Peyer's patch (tissue), 4 donors: ENCODE data around the gene ITGB5. TPM values are rescaled to one million over a fixed set of nuclear protein-coding genes. Genes with fewer than 3 reads are reported as not detected.

Source experiments
- DNase-seq, 3 donors: peaks; one replicate each; pipeline ENCODE4 v3.0.0-alpha.2; 2017 to 2019
- H3K27ac ChIP-seq, 4 donors: fragments of 200-600 bp; sonication (generic); one replicate each; pipeline ENCODE4 v1.5.1; 2016 to 2019
- H3K27me3 ChIP-seq, 2 donors: fragments of 200-600 bp; sonication (generic); one replicate each; pipeline ENCODE4 v1.5.1; 2019
- H3K36me3 ChIP-seq, 3 donors: fragments of 200-600 bp; sonication (generic); one replicate each; pipeline ENCODE4 v1.5.1; 2016 to 2019
- H3K4me1 ChIP-seq, 4 donors: fragments of 200-600 bp; sonication (generic); one replicate each; pipeline ENCODE4 v1.5.1; 2016 to 2019
- H3K4me3 ChIP-seq, 4 donors: fragments of 200-600 bp; sonication (generic); 1 replicate in 3 of 4; 2 replicates in 1 of 4; pipeline ENCODE4 v1.5.1; 2016 to 2019; ENCODE audit warnings: mild to moderate bottlenecking in 1 of 4
- H3K9me3 ChIP-seq, 4 donors: fragments of 200-600 bp; sonication (generic); one replicate each; pipeline ENCODE4 v1.5.1; 2016 to 2019; ENCODE audit warnings: mild to moderate bottlenecking in 1 of 4
- CTCF ChIP-seq, 6 experiments: fragments of 450-650 bp in 4 of 6; fragments of 200-600 bp in 2 of 6; sonication (generic) in 1 of 6; IDR thresholded peaks; one replicate each; pipeline ENCODE4 v1.5.1; 2017 to 2019; ENCODE audit warnings: antibody characterized with exemption in 6 of 6, mild to moderate bottlenecking in 3 of 6, moderate library complexity in 1 of 6
- POLR2A ChIP-seq, 2 donors: fragments of 450-650 bp; IDR thresholded peaks; one replicate each; pipeline ENCODE4 v1.5.1; 2017; ENCODE audit warnings: antibody characterized with exemption in 2 of 2, mild to moderate bottlenecking in 2 of 2, moderate library complexity in 2 of 2
- total RNA-seq, 4 donors: library from RNA; depleted of rRNA; stranded (reverse); fragments of >200 nt; gene quantifications; one replicate each; pipeline ENCODE4 v1.1.0, GENCODE V29; 2016

ITGB5 gene
- total RNA-seq, 4 donors from 2014 or later, result 79.5 to 143 (median 132) TPM

GRCh38 chr3:124773351-124774326, 113.5 kb downstream of the ITGB5 start:
- no peak for DNase-seq
- H3K36me3 ChIP-seq, result peaks cover 0 to 20% (median 0%) of the 10 kb centered on the region in 3 donors
- TF ChIP-seq POLR2A (IDR thresholded peaks at IDR 0.05), result no peak
- no peak for TF ChIP-seq CTCF (IDR thresholded peaks at IDR 0.05)
- H3K4me3 ChIP-seq, result no peak overlapping the region
- no peaks in the 10 kb centered on the region for H3K9me3 ChIP-seq
- H3K27ac ChIP-seq, result no peak overlapping the region
- no peaks in the 10 kb centered on the region for H3K27me3 ChIP-seq
- peaks cover 0 to 20% (median 0%) of the 10 kb centered on the region in 4 donors for H3K4me1 ChIP-seq

- Histone ChIP-seq H3K36me3 (peaks cover 0 to 32% (median 0%) of the 10 kb centered on the region in 3 donors), H3K4me1 (peaks cover 0 to 20% (median 0%) of the 10 kb centered on the region in 4 donors), H3K27me3 (no peaks in the 10 kb centered on the region), H3K9me3 (no peaks in the 10 kb centered on the region), H3K27ac (peak overlapping the region in 2 of 4 donors; percentile 0 to 50), H3K4me3 (no peak overlapping the region)
- TF ChIP-seq POLR2A (IDR thresholded peaks at IDR 0.05), result no peak
- TF ChIP-seq CTCF (IDR thresholded peaks at IDR 0.05), result no peak
- DNase-seq, result no peak
These were observed 114.9 kb downstream of the ITGB5 start for GRCh38 chr3:124772081-124772831.

GRCh38 chr3:124771083-124771445, 116.1 kb downstream of the ITGB5 start:
- Histone ChIP-seq H3K27me3 (no peaks in the 10 kb centered on the region), H3K4me1 (peaks cover 0 to 20% (median 0%) of the 10 kb centered on the region in 4 donors), H3K36me3 (peaks cover 0 to 44% (median 0%) of the 10 kb centered on the region in 3 donors), H3K4me3 (no peak overlapping the region), H3K27ac (no peak overlapping the region), H3K9me3 (no peaks in the 10 kb centered on the region)
- no peak for DNase-seq
- TF ChIP-seq POLR2A (IDR thresholded peaks at IDR 0.05) (no peak), CTCF (IDR thresholded peaks at IDR 0.05) (no peak)

- peaks cover 0 to 20% (median 0%) of the 10 kb centered on the region in 4 donors for H3K4me1 ChIP-seq
- no peak for DNase-seq
These were observed 116.7 kb downstream of the ITGB5 start for GRCh38 chr3:124770336-124771082.

More at GRCh38 chr3:124770336-124771082, 116.7 kb downstream of the ITGB5 start:
- Histone ChIP-seq H3K4me3 (no peak overlapping the region), H3K9me3 (no peaks in the 10 kb centered on the region), H3K36me3 (peaks cover 0 to 49% (median 0%) of the 10 kb centered on the region in 3 donors), H3K27me3 (no peaks in the 10 kb centered on the region), H3K27ac (no peak overlapping the region)
- no peak for TF ChIP-seq CTCF (IDR thresholded peaks at IDR 0.05)
- TF ChIP-seq POLR2A (IDR thresholded peaks at IDR 0.05), result no peak
